HCT116 (cell line): ENCODE data around the gene MORC1. TPM values are rescaled to one million over a fixed set of nuclear protein-coding genes. Genes with fewer than 3 reads are reported as not detected.

Experiments used
- ATAC-seq: fragments of 200-7000 bp; cut with Tn5 transposase; 2 replicates; pipeline ENCODE4 v1.9.1; 2020; ENCODE audit warnings: mild to moderate bottlenecking, moderate library complexity
- BruUV-seq: library from RNA; stranded (reverse); fragments of 400-500 nt; replicated peaks from 2 replicates; lab custom pipeline; 2021; lab: Mats Ljungman, UMichigan
- CTCF ChIA-PET: fragments of 300-600 bp; sonication (Branson Sonifier 250); formaldehyde crosslinking; loops from one replicate; lab custom pipeline; 2021; ENCODE audit warnings: antibody characterized with exemption; lab: Charles Lee
- POLR2A ChIA-PET: fragments of 300-600, 350-600 bp; sonication (Branson Sonifier 250); formaldehyde crosslinking; loops from one replicate; lab custom pipeline; 2021; ENCODE audit warnings: antibody characterized with exemption; lab: Charles Lee
- RAD21 ChIA-PET, 2 experiments: fragments of 300-600 bp; sonication (Branson Sonifier 250); formaldehyde crosslinking; loops; one replicate each; lab custom pipeline; 2023; ENCODE audit warnings: low total read pairs in 2 of 2; ENCODE audit not compliant: uncharacterized antibody in 2 of 2, unreplicated experiment in 2 of 2, low non-redundant PET in 1 of 2; lab: Charles Lee
- DNase-seq: peaks from one replicate; pipeline ENCODE4 v3.0.0-alpha.2; 2010; ENCODE audit warnings: low read depth, low spot score
- H2AFZ ChIP-seq: fragments of 200-600 bp; shearing (Covaris generic), sonication (generic); 2 replicates; pipeline ENCODE4 v1.6.1; 2017; ENCODE audit warnings: low read depth, mixed run types, mixed read lengths, antibody characterized with exemption, low read length; ENCODE audit not compliant: poor library complexity, severe bottlenecking
- H3K27ac ChIP-seq: 2 replicates; pipeline ENCODE4 v1.5.1; 2012; ENCODE audit warnings: low read depth, low read length
- H3K27me3 ChIP-seq: fragments of 200-600 bp; sonication (generic); 2 replicates; pipeline ENCODE4 v1.6.1; 2016; ENCODE audit warnings: mixed run types, low read length, mixed read lengths; ENCODE audit not compliant: insufficient read depth
- H3K36me3 ChIP-seq, 2 experiments: fragments of 200-500 bp in 1 of 2; fragments of 200-600 bp in 1 of 2; sonication (Bioruptor generic) in 1 of 2; sonication (generic) in 1 of 2; 2 replicates each; pipeline versions ENCODE4 v1.5.1 to v1.6.1; 2014 to 2016; ENCODE audit warnings: low read length in 2 of 2, inconsistent platforms in 1 of 2, mixed read lengths in 1 of 2, mixed run types in 1 of 2; ENCODE audit not compliant: insufficient read depth in 2 of 2, control insufficient read depth in 1 of 2
- H3K4me1 ChIP-seq, 2 experiments: fragments of 200-600 bp in 1 of 2; sonication (generic) in 1 of 2; 2 replicates each; pipeline versions ENCODE4 v1.5.1 to v1.6.1; 2012 to 2017; ENCODE audit warnings: low read length in 2 of 2, inconsistent platforms in 1 of 2, mild to moderate bottlenecking in 1 of 2, mixed read lengths in 1 of 2, mixed run types in 1 of 2, moderate library complexity in 1 of 2; ENCODE audit not compliant: insufficient read depth in 2 of 2, control insufficient read depth in 1 of 2
- H3K4me2 ChIP-seq: fragments of 200-600 bp; sonication (generic); 2 replicates; pipeline ENCODE4 v1.6.1; 2017; ENCODE audit warnings: mixed run types, low read length, mixed read lengths
- H3K4me3 ChIP-seq, 2 experiments: fragments of 200-600 bp in 1 of 2; sonication (generic) in 1 of 2; replicated peaks in 1 of 2; 2 replicates each; pipeline ENCODE4 v1.5.1; 2011 to 2016; ENCODE audit warnings: low read length in 2 of 2, control low read depth in 1 of 2, low read depth in 1 of 2, mild to moderate bottlenecking in 1 of 2, mixed read lengths in 1 of 2, mixed run types in 1 of 2
- H3K79me2 ChIP-seq: fragments of 200-600 bp; sonication (generic); 2 replicates; pipeline ENCODE4 v1.6.1; 2017; ENCODE audit warnings: mild to moderate bottlenecking, mixed run types, low read length, moderate library complexity, mixed read lengths; ENCODE audit not compliant: insufficient read depth
- H3K9ac ChIP-seq: fragments of 200-600 bp; sonication (generic); 2 replicates; pipeline ENCODE4 v1.6.1; 2016; ENCODE audit warnings: low read length, mixed read lengths
- H3K9me2 ChIP-seq: fragments of 200-600 bp; sonication (generic), shearing (Covaris generic); 2 replicates; pipeline ENCODE4 v1.6.1; 2017; ENCODE audit warnings: mixed run types, mild to moderate bottlenecking, moderate library complexity; ENCODE audit not compliant: insufficient read depth
- H3K9me3 ChIP-seq, 2 experiments: fragments of 200-500 bp in 1 of 2; fragments of 200-600 bp in 1 of 2; sonication (Bioruptor generic) in 1 of 2; sonication (generic) in 1 of 2; 2 replicates each; pipeline ENCODE4 v1.6.1; 2014 to 2017; ENCODE audit warnings: low read length in 2 of 2, mixed read lengths in 2 of 2, inconsistent platforms in 1 of 2, low read depth in 1 of 2, mild to moderate bottlenecking in 1 of 2, mixed run types in 1 of 2, moderate library complexity in 1 of 2; ENCODE audit not compliant: control insufficient read depth in 1 of 2, insufficient read depth in 1 of 2
- H4K20me1 ChIP-seq: fragments of 200-600 bp; sonication (generic), shearing (Covaris generic); 2 replicates; pipeline ENCODE4 v1.6.1; 2017; ENCODE audit warnings: mixed run types, mild to moderate bottlenecking, moderate library complexity; ENCODE audit not compliant: insufficient read depth
- CBX3 ChIP-seq: IDR thresholded peaks from 2 replicates; pipeline ENCODE4 v1.6.1; 2012; ENCODE audit warnings: low read depth
- EGR1 ChIP-seq: IDR thresholded peaks from 2 replicates; pipeline ENCODE4 v1.6.1; 2012; ENCODE audit warnings: low read depth
- ELF1 ChIP-seq: IDR thresholded peaks from 2 replicates; pipeline ENCODE4 v1.6.1; 2012; ENCODE audit warnings: low read depth, borderline replicate concordance
- EZH2phosphoT487 ChIP-seq: fragments of 200-600 bp; IDR thresholded peaks from 2 replicates; pipeline ENCODE4 v1.6.1; 2018; ENCODE audit warnings: antibody characterized with exemption, borderline replicate concordance
- FOSL1 ChIP-seq: IDR thresholded peaks from 2 replicates; pipeline ENCODE4 v1.6.1; 2012; ENCODE audit warnings: low read depth
- JUND ChIP-seq: IDR thresholded peaks from 2 replicates; pipeline ENCODE4 v1.6.1; 2012
- POLR2A ChIP-seq: IDR thresholded peaks from 2 replicates; pipeline ENCODE4 v1.7.0; 2011; ENCODE audit warnings: borderline replicate concordance; ENCODE audit not compliant: insufficient read depth, insufficient read length; ENCODE audit errors: extremely low read depth
- POLR2AphosphoS5 ChIP-seq: IDR thresholded peaks from 2 replicates; pipeline ENCODE4 v1.6.1; 2011; ENCODE audit warnings: mild to moderate bottlenecking, low read depth, low read length, moderate library complexity
- SIN3A ChIP-seq: IDR thresholded peaks from 2 replicates; pipeline ENCODE4 v1.6.1; 2012; ENCODE audit warnings: low read depth
- SP1 ChIP-seq: IDR thresholded peaks from 2 replicates; pipeline ENCODE4 v1.6.1; 2012; ENCODE audit warnings: low read depth
- TCF7L2 ChIP-seq: IDR thresholded peaks from 2 replicates; pipeline ENCODE4 v1.7.0; 2011; ENCODE audit warnings: borderline replicate concordance, inconsistent platforms; ENCODE audit not compliant: insufficient read depth, insufficient read length; ENCODE audit errors: extremely low read depth
- YY1 ChIP-seq: IDR thresholded peaks from 2 replicates; pipeline ENCODE4 v1.6.1; 2011; ENCODE audit warnings: low read length, low read depth, moderate library complexity, mild to moderate bottlenecking; ENCODE audit not compliant: insufficient replicate concordance; ENCODE audit errors: extremely low read depth
- ZFX ChIP-seq: fragments of 450-650 bp; IDR thresholded peaks from 2 replicates; pipeline ENCODE4 v1.6.1; 2017
- intact Hi-C: fragments of 100-400 bp; cut with micrococcal nuclease; formaldehyde crosslinking; loops from 2 replicates; pipeline ENCODE4 v1.10.0; 2022
- total RNA-seq: library from RNA; stranded (reverse); gene quantifications from one replicate; pipeline ENCODE4 v1.2.1, GENCODE V29; 2021; ENCODE audit not compliant: unreplicated experiment
- TF ChIP-seq, protein P1 (sequence below), 3 experiments: fragments of 200-600 bp in 1 of 3; sonication (generic) in 1 of 3; IDR thresholded peaks in 2 of 3; conservative IDR thresholded peaks in 1 of 3; 2 replicates each; pipeline ENCODE4 v1.5.1; 2012 to 2017; ENCODE audit warnings: low read depth in 2 of 3, low read length in 2 of 3, antibody characterized with exemption in 1 of 3, borderline replicate concordance in 1 of 3, control low read depth in 1 of 3, mild to moderate bottlenecking in 1 of 3, mixed read lengths in 1 of 3, mixed run types in 1 of 3, moderate library complexity in 1 of 3; ENCODE audit not compliant: insufficient read depth in 1 of 3
- TF ChIP-seq, protein P2 (sequence below): IDR thresholded peaks from 2 replicates; pipeline ENCODE4 v1.6.1; 2012
- TF ChIP-seq, protein P3 (sequence below): IDR thresholded peaks from 2 replicates; pipeline ENCODE4 v1.6.1; 2012
- TF ChIP-seq, protein P4 (sequence below): IDR thresholded peaks from 2 replicates; pipeline ENCODE4 v1.6.1; 2011; ENCODE audit warnings: mild to moderate bottlenecking, low read length, moderate library complexity; ENCODE audit not compliant: insufficient replicate concordance; ENCODE audit errors: extremely low read depth
- TF ChIP-seq, protein P5 (sequence below): IDR thresholded peaks from 2 replicates; pipeline ENCODE4 v1.6.1; 2012; ENCODE audit warnings: low read depth

MORC1 gene
- total RNA-seq, 1 experiment from 2014 or later = not detected

DNA sequence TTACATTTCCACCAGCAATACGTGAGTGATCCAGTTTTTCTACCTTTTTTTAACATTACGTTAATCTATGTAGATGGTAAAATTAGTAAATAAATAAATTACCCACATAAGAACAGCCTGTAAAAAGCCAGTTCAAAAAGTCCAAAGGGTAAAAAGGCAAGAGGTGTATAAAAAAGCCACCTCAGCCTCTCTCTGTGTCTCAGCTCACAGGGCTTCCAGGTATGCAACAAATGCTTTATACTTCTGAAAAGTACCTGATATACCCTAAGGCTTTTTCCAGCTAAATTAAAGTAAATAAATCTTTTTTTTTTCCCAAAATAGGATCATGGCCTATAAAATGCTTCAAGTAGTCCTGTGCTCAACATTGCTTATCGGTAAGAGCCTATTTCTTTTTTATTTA is 18.6 kb upstream of the MORC1 start, which contains the start of gene C3orf85:
Gene C3orf85 (plus strand): TSS at position 197 of the 400 bp plus-strand sequence. CDS start 129 bp downstream, at position 326.
- RAD21 ChIA-PET = no interaction called here
- CTCF ChIA-PET = no interaction called here

More for the DNA sequence above, 18.6 kb upstream of the MORC1 start, which contains the start of gene C3orf85:
- Histone ChIP-seq H3K9me2 (no peaks in the 10 kb centered on the region), H3K4me1 (no peaks in the 10 kb centered on the region), H3K79me2 (no peaks in the 10 kb centered on the region), H3K9me3 (no peaks in the 10 kb centered on the region), H3K4me3 (no peak within 1 kb of the TSS), H3K27ac (no peak within 1 kb of the TSS), H3K27me3 (no peaks in the 10 kb centered on the region), H2AFZ (no peak within 1 kb of the TSS), H3K36me3 (no peaks in the 10 kb centered on the region), H3K9ac (no peak within 1 kb of the TSS), H4K20me1 (no peaks in the 10 kb centered on the region), H3K4me2 (no peak within 1 kb of the TSS)
- BruUV-seq = no TSS peak
- no peak for DNase-seq
- ATAC-seq = no peak
- TF ChIP-seq EGR1 = no peak
- TF ChIP-seq, protein P1, sequence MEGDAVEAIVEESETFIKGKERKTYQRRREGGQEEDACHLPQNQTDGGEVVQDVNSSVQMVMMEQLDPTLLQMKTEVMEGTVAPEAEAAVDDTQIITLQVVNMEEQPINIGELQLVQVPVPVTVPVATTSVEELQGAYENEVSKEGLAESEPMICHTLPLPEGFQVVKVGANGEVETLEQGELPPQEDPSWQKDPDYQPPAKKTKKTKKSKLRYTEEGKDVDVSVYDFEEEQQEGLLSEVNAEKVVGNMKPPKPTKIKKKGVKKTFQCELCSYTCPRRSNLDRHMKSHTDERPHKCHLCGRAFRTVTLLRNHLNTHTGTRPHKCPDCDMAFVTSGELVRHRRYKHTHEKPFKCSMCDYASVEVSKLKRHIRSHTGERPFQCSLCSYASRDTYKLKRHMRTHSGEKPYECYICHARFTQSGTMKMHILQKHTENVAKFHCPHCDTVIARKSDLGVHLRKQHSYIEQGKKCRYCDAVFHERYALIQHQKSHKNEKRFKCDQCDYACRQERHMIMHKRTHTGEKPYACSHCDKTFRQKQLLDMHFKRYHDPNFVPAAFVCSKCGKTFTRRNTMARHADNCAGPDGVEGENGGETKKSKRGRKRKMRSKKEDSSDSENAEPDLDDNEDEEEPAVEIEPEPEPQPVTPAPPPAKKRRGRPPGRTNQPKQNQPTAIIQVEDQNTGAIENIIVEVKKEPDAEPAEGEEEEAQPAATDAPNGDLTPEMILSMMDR (IDR thresholded peaks at IDR 0.05 in 2 of 3, conservative IDR thresholded peaks at IDR 0.05 in 1 of 3; ENCODE audit: borderline replicate concordance in 1 of 3, insufficient read depth in 1 of 3, low read depth in 2 of 3, low read length in 2 of 3) = no peak
- no peak for TF ChIP-seq YY1
- TF ChIP-seq, protein P2, sequence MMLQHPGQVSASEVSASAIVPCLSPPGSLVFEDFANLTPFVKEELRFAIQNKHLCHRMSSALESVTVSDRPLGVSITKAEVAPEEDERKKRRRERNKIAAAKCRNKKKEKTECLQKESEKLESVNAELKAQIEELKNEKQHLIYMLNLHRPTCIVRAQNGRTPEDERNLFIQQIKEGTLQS = no peak
- TF ChIP-seq POLR2AphosphoS5 = no peak
- TF ChIP-seq, protein P3, sequence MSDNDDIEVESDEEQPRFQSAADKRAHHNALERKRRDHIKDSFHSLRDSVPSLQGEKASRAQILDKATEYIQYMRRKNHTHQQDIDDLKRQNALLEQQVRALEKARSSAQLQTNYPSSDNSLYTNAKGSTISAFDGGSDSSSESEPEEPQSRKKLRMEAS = no peak
- no peak for TF ChIP-seq SP1
- no peak for TF ChIP-seq JUND
- no peak for TF ChIP-seq FOSL1
- TF ChIP-seq POLR2A = no peak
- TF ChIP-seq ZFX = no peak
- no peak for TF ChIP-seq ELF1
- no peak for TF ChIP-seq SIN3A
- TF ChIP-seq CBX3 = no peak
- TF ChIP-seq, protein P4, sequence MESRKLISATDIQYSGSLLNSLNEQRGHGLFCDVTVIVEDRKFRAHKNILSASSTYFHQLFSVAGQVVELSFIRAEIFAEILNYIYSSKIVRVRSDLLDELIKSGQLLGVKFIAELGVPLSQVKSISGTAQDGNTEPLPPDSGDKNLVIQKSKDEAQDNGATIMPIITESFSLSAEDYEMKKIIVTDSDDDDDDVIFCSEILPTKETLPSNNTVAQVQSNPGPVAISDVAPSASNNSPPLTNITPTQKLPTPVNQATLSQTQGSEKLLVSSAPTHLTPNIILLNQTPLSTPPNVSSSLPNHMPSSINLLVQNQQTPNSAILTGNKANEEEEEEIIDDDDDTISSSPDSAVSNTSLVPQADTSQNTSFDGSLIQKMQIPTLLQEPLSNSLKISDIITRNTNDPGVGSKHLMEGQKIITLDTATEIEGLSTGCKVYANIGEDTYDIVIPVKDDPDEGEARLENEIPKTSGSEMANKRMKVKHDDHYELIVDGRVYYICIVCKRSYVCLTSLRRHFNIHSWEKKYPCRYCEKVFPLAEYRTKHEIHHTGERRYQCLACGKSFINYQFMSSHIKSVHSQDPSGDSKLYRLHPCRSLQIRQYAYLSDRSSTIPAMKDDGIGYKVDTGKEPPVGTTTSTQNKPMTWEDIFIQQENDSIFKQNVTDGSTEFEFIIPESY = no peak
- no peak for TF ChIP-seq EZH2phosphoT487
- TF ChIP-seq, protein P5, sequence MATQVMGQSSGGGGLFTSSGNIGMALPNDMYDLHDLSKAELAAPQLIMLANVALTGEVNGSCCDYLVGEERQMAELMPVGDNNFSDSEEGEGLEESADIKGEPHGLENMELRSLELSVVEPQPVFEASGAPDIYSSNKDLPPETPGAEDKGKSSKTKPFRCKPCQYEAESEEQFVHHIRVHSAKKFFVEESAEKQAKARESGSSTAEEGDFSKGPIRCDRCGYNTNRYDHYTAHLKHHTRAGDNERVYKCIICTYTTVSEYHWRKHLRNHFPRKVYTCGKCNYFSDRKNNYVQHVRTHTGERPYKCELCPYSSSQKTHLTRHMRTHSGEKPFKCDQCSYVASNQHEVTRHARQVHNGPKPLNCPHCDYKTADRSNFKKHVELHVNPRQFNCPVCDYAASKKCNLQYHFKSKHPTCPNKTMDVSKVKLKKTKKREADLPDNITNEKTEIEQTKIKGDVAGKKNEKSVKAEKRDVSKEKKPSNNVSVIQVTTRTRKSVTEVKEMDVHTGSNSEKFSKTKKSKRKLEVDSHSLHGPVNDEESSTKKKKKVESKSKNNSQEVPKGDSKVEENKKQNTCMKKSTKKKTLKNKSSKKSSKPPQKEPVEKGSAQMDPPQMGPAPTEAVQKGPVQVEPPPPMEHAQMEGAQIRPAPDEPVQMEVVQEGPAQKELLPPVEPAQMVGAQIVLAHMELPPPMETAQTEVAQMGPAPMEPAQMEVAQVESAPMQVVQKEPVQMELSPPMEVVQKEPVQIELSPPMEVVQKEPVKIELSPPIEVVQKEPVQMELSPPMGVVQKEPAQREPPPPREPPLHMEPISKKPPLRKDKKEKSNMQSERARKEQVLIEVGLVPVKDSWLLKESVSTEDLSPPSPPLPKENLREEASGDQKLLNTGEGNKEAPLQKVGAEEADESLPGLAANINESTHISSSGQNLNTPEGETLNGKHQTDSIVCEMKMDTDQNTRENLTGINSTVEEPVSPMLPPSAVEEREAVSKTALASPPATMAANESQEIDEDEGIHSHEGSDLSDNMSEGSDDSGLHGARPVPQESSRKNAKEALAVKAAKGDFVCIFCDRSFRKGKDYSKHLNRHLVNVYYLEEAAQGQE = no peak
- no peak for TF ChIP-seq TCF7L2
- POLR2A ChIA-PET = no interaction called here
- intact Hi-C loops = no loop called here
